Natural killer cell (primary cell): ENCODE results near the gene STEAP2. TPM values are rescaled to one million over a fixed set of nuclear protein-coding genes. Genes with fewer than 3 reads are reported as not detected.

ENCODE experiments used
- ATAC-seq, 3 donors: fragments of 150-1000 bp in 2 of 3; fragments of 200-7000 bp in 1 of 3; cut with Tn5 transposase; 1 replicate in 1 of 3; 2 replicates in 2 of 3; pipeline ENCODE4 v1.10.0; 2021; ENCODE audit warnings: mild to moderate bottlenecking in 2 of 3, moderate library complexity in 2 of 3
- DNase-seq, 2 donors: peaks; one replicate each; pipeline versions ENCODE4 v3.0.0 to v3.0.0-alpha.2; 2013 to 2021; ENCODE audit warnings: mixed read lengths in 1 of 2
- H3K27ac ChIP-seq: one replicate; pipeline ENCODE4 v1.5.1; 2013; ENCODE audit warnings: mild to moderate bottlenecking, low read length
- H3K27me3 ChIP-seq: one replicate; pipeline ENCODE4 v1.6.1; 2013; ENCODE audit warnings: low read length; ENCODE audit not compliant: control insufficient read depth, insufficient read depth
- H3K36me3 ChIP-seq: one replicate; pipeline ENCODE4 v1.6.1; 2013; ENCODE audit warnings: low read length; ENCODE audit not compliant: control insufficient read depth, insufficient read depth
- H3K4me1 ChIP-seq: one replicate; pipeline ENCODE4 v1.6.1; 2013; ENCODE audit warnings: low read length; ENCODE audit not compliant: control insufficient read depth, insufficient read depth
- H3K4me3 ChIP-seq: one replicate; pipeline ENCODE4 v1.5.1; 2013; ENCODE audit warnings: low read length
- H3K9me3 ChIP-seq: one replicate; pipeline ENCODE4 v1.6.1; 2013; ENCODE audit warnings: low read length; ENCODE audit not compliant: control insufficient read depth, insufficient read depth
- H3K27ac Mint-ChIP-seq, 2 donors: one replicate each; pipeline ENCODE4 v1.8.0; 2022; ENCODE audit warnings: mild to moderate bottlenecking in 2 of 2, mixed read lengths in 2 of 2, moderate library complexity in 1 of 2
- H3K27me3 Mint-ChIP-seq, 2 donors: one replicate each; pipeline ENCODE4 v1.8.0; 2022; ENCODE audit warnings: low read depth in 2 of 2, mixed read lengths in 2 of 2
- H3K36me3 Mint-ChIP-seq: one replicate; pipeline ENCODE4 v1.8.0; 2022; ENCODE audit warnings: mixed read lengths
- H3K4me1 Mint-ChIP-seq, 2 donors: one replicate each; pipeline ENCODE4 v1.8.0; 2022; ENCODE audit warnings: mixed read lengths in 2 of 2
- H3K4me3 Mint-ChIP-seq: one replicate; pipeline ENCODE4 v1.8.0; 2022; ENCODE audit warnings: mild to moderate bottlenecking, moderate library complexity, mixed read lengths
- H3K9me3 Mint-ChIP-seq, 2 donors: one replicate each; pipeline ENCODE4 v1.8.0; 2022; ENCODE audit warnings: mixed read lengths in 2 of 2
- WGBS: methylation state at CpG from one replicate; pipeline ENCODE4 v1.1.7; 2013; ENCODE audit warnings: missing lambda C conversion rate; ENCODE audit not compliant: insufficient coverage; 5-methylcytosine and 5-hydroxymethylcytosine counted together
- intact Hi-C: fragments of 100-400 bp; cut with micrococcal nuclease; formaldehyde crosslinking; loops from one replicate; pipeline ENCODE4 v1.14.2; 2022
- total RNA-seq, 4 donors: library from RNA; stranded (reverse); fragments of 120-200 nt in 1 of 4; gene quantifications; one replicate each; pipeline versions ENCODE4 v1.2.3 to v1.2.4, GENCODE V29; 2013 to 2022
- TF ChIP-seq, protein P1 (sequence below): fragments of 200-600 bp; IDR thresholded peaks from one replicate; pipeline ENCODE4 v1.8.0; 2022; ENCODE audit warnings: antibody characterized with exemption

The STEAP2 gene
- total RNA-seq, 3 donors from 2014 or later (not counting 1 experiment from before 2014, with no cell fraction given) = 0.05 to 0.16 TPM; not detected in 1

DNA sequence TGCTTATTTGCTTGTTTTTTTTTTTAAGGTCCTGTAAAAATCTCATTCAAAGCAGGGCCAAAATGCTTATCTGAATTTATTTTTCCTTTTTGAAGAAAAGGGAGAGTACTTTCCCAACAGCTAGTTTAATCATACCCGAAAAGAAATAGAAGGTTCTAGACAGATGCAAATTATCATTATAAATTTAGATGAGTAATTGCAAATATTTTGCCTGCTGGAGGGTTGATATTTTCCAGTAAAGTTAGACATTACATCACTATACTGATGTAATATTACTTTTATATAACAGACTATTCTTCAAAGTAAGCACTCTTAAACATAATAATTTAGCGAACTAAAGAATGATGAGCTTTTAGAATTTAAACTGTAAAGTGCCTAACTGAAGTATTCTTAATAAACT lies 19.3 kb downstream of the STEAP2 start:
- Histone ChIP-seq H3K4me1 (no peaks in the 10 kb centered on the region), H3K4me3 (no peak overlapping the region), H3K9me3 (no peaks in the 10 kb centered on the region), H3K27ac (no peak overlapping the region), H3K36me3 (no peaks in the 10 kb centered on the region), H3K27me3 (peaks cover 2% of the 10 kb centered on the region)
- Mint-ChIP-seq H3K27me3 (peaks cover 12 to 20% of the 10 kb centered on the region in 2 donors), H3K4me1 (no peaks in the 10 kb centered on the region), H3K27ac (no peak overlapping the region), H3K4me3 (no peak overlapping the region), H3K9me3 (no peaks in the 10 kb centered on the region), H3K36me3 (no peaks in the 10 kb centered on the region)
- DNase-seq = no peak
- no CpG with 5 or more reads among the region's 2 CpGs for WGBS
- intact Hi-C loops = no loop called here
- ATAC-seq = no peak
- TF ChIP-seq, protein P1, sequence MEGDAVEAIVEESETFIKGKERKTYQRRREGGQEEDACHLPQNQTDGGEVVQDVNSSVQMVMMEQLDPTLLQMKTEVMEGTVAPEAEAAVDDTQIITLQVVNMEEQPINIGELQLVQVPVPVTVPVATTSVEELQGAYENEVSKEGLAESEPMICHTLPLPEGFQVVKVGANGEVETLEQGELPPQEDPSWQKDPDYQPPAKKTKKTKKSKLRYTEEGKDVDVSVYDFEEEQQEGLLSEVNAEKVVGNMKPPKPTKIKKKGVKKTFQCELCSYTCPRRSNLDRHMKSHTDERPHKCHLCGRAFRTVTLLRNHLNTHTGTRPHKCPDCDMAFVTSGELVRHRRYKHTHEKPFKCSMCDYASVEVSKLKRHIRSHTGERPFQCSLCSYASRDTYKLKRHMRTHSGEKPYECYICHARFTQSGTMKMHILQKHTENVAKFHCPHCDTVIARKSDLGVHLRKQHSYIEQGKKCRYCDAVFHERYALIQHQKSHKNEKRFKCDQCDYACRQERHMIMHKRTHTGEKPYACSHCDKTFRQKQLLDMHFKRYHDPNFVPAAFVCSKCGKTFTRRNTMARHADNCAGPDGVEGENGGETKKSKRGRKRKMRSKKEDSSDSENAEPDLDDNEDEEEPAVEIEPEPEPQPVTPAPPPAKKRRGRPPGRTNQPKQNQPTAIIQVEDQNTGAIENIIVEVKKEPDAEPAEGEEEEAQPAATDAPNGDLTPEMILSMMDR = no peak

DNA sequence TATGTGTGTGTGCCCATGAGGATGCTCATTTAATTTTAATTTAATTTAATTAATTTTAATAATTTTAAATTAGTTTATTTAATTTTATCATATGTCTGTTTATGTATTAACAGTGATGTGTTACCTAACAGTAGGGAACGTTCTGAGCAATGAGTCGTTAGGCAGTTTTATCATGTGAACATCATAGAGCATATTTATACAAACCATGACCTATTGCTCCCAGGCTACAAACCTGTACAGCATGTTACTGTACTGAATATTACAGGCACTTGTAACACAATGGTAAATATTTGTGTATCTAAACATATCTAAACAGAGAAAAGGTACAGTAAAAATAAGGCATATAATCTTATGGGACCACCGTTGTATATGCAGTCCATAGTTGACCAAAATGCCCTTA lies 19.8 kb downstream of the STEAP2 start:
- Histone ChIP-seq H3K4me1 (no peaks in the 10 kb centered on the region), H3K4me3 (no peak overlapping the region), H3K36me3 (no peaks in the 10 kb centered on the region), H3K9me3 (no peaks in the 10 kb centered on the region), H3K27me3 (no peaks in the 10 kb centered on the region), H3K27ac (no peak overlapping the region)
- no peak overlapping the region for H3K4me3 Mint-ChIP-seq
- WGBS = 88% methylated on average over 2 of the region's 3 CpGs
- TF ChIP-seq, protein P1 = no peak
- intact Hi-C loops = no loop called here
- H3K4me1 Mint-ChIP-seq = no peaks in the 10 kb centered on the region
- H3K27me3 Mint-ChIP-seq = peaks cover 12 to 20% of the 10 kb centered on the region in 2 donors
- no peaks in the 10 kb centered on the region for H3K36me3 Mint-ChIP-seq
- no peak for ATAC-seq
- no peak overlapping the region for H3K27ac Mint-ChIP-seq
- no peak for DNase-seq
- no peaks in the 10 kb centered on the region for H3K9me3 Mint-ChIP-seq

DNA sequence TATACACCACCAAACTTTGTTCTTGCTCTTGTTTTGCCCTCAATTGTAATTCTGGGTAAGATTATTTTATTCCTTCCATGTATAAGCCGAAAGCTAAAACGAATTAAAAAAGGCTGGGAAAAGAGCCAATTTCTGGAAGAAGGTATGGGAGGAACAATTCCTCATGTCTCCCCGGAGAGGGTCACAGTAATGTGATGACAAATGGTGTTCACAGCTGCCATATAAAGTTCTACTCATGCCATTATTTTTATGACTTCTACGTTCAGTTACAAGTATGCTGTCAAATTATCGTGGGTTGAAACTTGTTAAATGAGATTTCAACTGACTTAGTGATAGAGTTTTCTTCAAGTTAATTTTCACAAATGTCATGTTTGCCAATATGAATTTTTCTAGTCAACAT lies 20.9 kb downstream of the STEAP2 start:
- TF ChIP-seq, protein P1 = no peak
- ATAC-seq (no peak), DNase-seq (no peak)
- no peak overlapping the region for H3K4me3 Mint-ChIP-seq
- H3K4me1 Mint-ChIP-seq = no peaks in the 10 kb centered on the region
- H3K27ac ChIP-seq = no peak overlapping the region
- no peaks in the 10 kb centered on the region for H3K36me3 ChIP-seq
- H3K27me3 Mint-ChIP-seq = peaks cover 7 to 23% of the 10 kb centered on the region in 2 donors
- no peak overlapping the region for H3K27ac Mint-ChIP-seq
- 84% methylated on average over 5 of the region's 5 CpGs for WGBS
- H3K36me3 Mint-ChIP-seq = no peaks in the 10 kb centered on the region
- H3K4me3 ChIP-seq = no peak overlapping the region
- H3K9me3 Mint-ChIP-seq = no peaks in the 10 kb centered on the region
- no peaks in the 10 kb centered on the region for H3K4me1 ChIP-seq
- intact Hi-C loops = no loop called here
- no peaks in the 10 kb centered on the region for H3K27me3 ChIP-seq
- H3K9me3 ChIP-seq = no peaks in the 10 kb centered on the region

DNA sequence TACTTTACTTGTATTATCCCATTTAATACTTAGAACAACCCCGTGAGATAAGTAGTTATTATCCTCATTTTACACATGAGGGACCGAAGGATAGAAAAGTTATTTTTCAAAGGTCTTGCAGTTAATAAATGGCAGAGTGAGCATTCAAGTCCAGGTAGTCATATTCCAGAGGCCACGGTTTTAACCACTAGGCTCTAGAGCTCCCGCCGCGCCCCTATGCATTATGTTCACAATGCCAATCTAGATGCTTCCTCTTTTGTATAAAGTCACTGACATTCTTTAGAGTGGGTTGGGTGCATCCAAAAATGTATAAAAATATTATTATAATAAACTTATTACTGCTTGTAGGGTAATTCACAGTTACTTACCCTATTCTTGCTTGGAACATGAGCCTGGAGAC lies 22.0 kb downstream of the STEAP2 start:
- TF ChIP-seq, protein P1 = no peak
- peaks cover 7 to 18% of the 10 kb centered on the region in 2 donors for H3K27me3 Mint-ChIP-seq

More for the DNA sequence above, 22.0 kb downstream of the STEAP2 start:
- Histone ChIP-seq H3K27ac (no peak overlapping the region), H3K27me3 (no peaks in the 10 kb centered on the region), H3K4me3 (no peak overlapping the region), H3K4me1 (no peaks in the 10 kb centered on the region), H3K36me3 (no peaks in the 10 kb centered on the region), H3K9me3 (no peaks in the 10 kb centered on the region)
- intact Hi-C loops = no loop called here
- DNase-seq (no peak), ATAC-seq (no peak)
- H3K27ac Mint-ChIP-seq = no peak overlapping the region
- no peak overlapping the region for H3K4me3 Mint-ChIP-seq
- no peaks in the 10 kb centered on the region for H3K36me3 Mint-ChIP-seq
- no peaks in the 10 kb centered on the region for H3K4me1 Mint-ChIP-seq
- no peaks in the 10 kb centered on the region for H3K9me3 Mint-ChIP-seq
- 96% methylated on average over 4 of the region's 6 CpGs for WGBS
